Activated naive CD8-positive, alpha-beta T cell treated with anti-CD3 and anti-CD28 coated beads, Interleukin-2, amount 10 ng/mL, durations not matched to agents 7 days and 5 days (primary cell): Measurements from ENCODE around the gene ABCA4. TPM values are rescaled to one million over a fixed set of nuclear protein-coding genes. Genes with fewer than 3 reads are reported as not detected.

Source experiments
- ATAC-seq: fragments of 150-1000 bp; cut with Tn5 transposase; one replicate; pipeline ENCODE4 v1.10.0; 2021; ENCODE audit warnings: low read depth, moderate library complexity
- POLR2A ChIA-PET: fragments of 350-600 bp; sonication (Branson Sonifier 250); formaldehyde crosslinking; loops from one replicate; lab custom pipeline; 2021; ENCODE audit warnings: antibody characterized with exemption; lab: Charles Lee
- DNase-seq: peaks from one replicate; pipeline ENCODE4 v3.0.0; 2021
- H3K27ac Mint-ChIP-seq: one replicate; pipeline ENCODE4 v1.8.0; 2022; ENCODE audit warnings: mild to moderate bottlenecking, mixed read lengths
- H3K27me3 Mint-ChIP-seq: one replicate; pipeline ENCODE4 v1.8.0; 2022; ENCODE audit warnings: mild to moderate bottlenecking, moderate library complexity, mixed read lengths
- H3K36me3 Mint-ChIP-seq: one replicate; pipeline ENCODE4 v1.8.0; 2021; ENCODE audit warnings: mild to moderate bottlenecking, mixed read lengths
- H3K4me1 Mint-ChIP-seq: one replicate; pipeline ENCODE4 v1.8.0; 2021; ENCODE audit warnings: mixed read lengths
- H3K4me3 Mint-ChIP-seq: one replicate; pipeline ENCODE4 v1.8.0; 2022; ENCODE audit warnings: mild to moderate bottlenecking, moderate library complexity, mixed read lengths
- H3K9me3 Mint-ChIP-seq: one replicate; pipeline ENCODE4 v1.8.0; 2021; ENCODE audit warnings: mixed read lengths
- total RNA-seq, 2 experiments: library from RNA; stranded (reverse); gene quantifications; one replicate each; pipeline ENCODE4 v1.2.3, GENCODE V29; 2021

The ABCA4 gene
- total RNA-seq, 2 experiments from 2014 or later = not detected

GRCh38 chr1:94043738-94044289, 77.1 kb downstream of the ABCA4 start:
- Mint-ChIP-seq H3K27me3 (peaks cover 9% of the 10 kb centered on the region), H3K4me1 (peaks cover 4% of the 10 kb centered on the region), H3K4me3 (no peak overlapping the region), H3K9me3 (no peaks in the 10 kb centered on the region), H3K27ac (no peak overlapping the region), H3K36me3 (no peaks in the 10 kb centered on the region)
- DNase-seq (no peak), ATAC-seq (no peak)
- POLR2A ChIA-PET = no interaction called here

GRCh38 chr1:94042388-94042787, 78.6 kb downstream of the ABCA4 start:
- H3K4me1 Mint-ChIP-seq = peaks cover 4% of the 10 kb centered on the region
- H3K9me3 Mint-ChIP-seq = no peaks in the 10 kb centered on the region
- no peak for DNase-seq
- H3K36me3 Mint-ChIP-seq = no peaks in the 10 kb centered on the region
- ATAC-seq = no peak
- H3K27ac Mint-ChIP-seq = no peak overlapping the region
- H3K4me3 Mint-ChIP-seq = no peak overlapping the region
- POLR2A ChIA-PET = no interaction called here
- peaks cover 18% of the 10 kb centered on the region for H3K27me3 Mint-ChIP-seq

GRCh38 chr1:94039871-94040569, 80.9 kb downstream of the ABCA4 start:
- Mint-ChIP-seq H3K9me3 (no peaks in the 10 kb centered on the region), H3K4me3 (no peak overlapping the region), H3K27me3 (peaks cover 32% of the 10 kb centered on the region), H3K27ac (no peak overlapping the region), H3K4me1 (no peaks in the 10 kb centered on the region), H3K36me3 (no peaks in the 10 kb centered on the region)
- DNase-seq (no peak), ATAC-seq (no peak)
- POLR2A ChIA-PET = no interaction called here

GRCh38 chr1:94039514-94039870, 81.5 kb downstream of the ABCA4 start:
- no peak overlapping the region for H3K4me3 Mint-ChIP-seq
- H3K27me3 Mint-ChIP-seq = peaks cover 32% of the 10 kb centered on the region
- H3K4me1 Mint-ChIP-seq = no peaks in the 10 kb centered on the region
- H3K27ac Mint-ChIP-seq = no peak overlapping the region
- H3K9me3 Mint-ChIP-seq = no peaks in the 10 kb centered on the region
- no peaks in the 10 kb centered on the region for H3K36me3 Mint-ChIP-seq
- POLR2A ChIA-PET = no interaction called here
- ATAC-seq (no peak), DNase-seq (peak; percentile 64)

- Mint-ChIP-seq H3K27ac (no peak overlapping the region), H3K9me3 (no peaks in the 10 kb centered on the region), H3K4me1 (no peaks in the 10 kb centered on the region), H3K4me3 (no peak overlapping the region), H3K36me3 (no peaks in the 10 kb centered on the region), H3K27me3 (peaks cover 36% of the 10 kb centered on the region)
- POLR2A ChIA-PET = no interaction called here
- DNase-seq (no peak), ATAC-seq (no peak)
Measured at GRCh38 chr1:94038511-94038910, 82.4 kb downstream of the ABCA4 start.

GRCh38 chr1:94037392-94038229, 83.3 kb downstream of the ABCA4 start:
- H3K9me3 Mint-ChIP-seq = no peaks in the 10 kb centered on the region
- POLR2A ChIA-PET = interaction anchor here (0.6 kb wide), 1 partner anchor 758 kb away, joined by 4 read pairs; no protein-coding TSS in a partner anchor
- DNase-seq (no peak), ATAC-seq (no peak)
- no peak overlapping the region for H3K4me3 Mint-ChIP-seq
- H3K36me3 Mint-ChIP-seq = no peaks in the 10 kb centered on the region
- no peaks in the 10 kb centered on the region for H3K4me1 Mint-ChIP-seq
- H3K27me3 Mint-ChIP-seq = peaks cover 36% of the 10 kb centered on the region
- H3K27ac Mint-ChIP-seq = no peak overlapping the region

GRCh38 chr1:94036730-94037129, 84.2 kb downstream of the ABCA4 start:
- Mint-ChIP-seq H3K4me1 (no peaks in the 10 kb centered on the region), H3K27ac (no peak overlapping the region), H3K27me3 (peaks cover 34% of the 10 kb centered on the region), H3K4me3 (no peak overlapping the region), H3K36me3 (no peaks in the 10 kb centered on the region), H3K9me3 (no peaks in the 10 kb centered on the region)
- ATAC-seq (no peak), DNase-seq (no peak)
- POLR2A ChIA-PET = interaction anchor here (0.6 kb wide), 1 partner anchor 758 kb away, joined by 4 read pairs; no protein-coding TSS in a partner anchor

- DNase-seq (no peak), ATAC-seq (no peak)
- Mint-ChIP-seq H3K4me3 (no peak overlapping the region), H3K4me1 (no peaks in the 10 kb centered on the region), H3K36me3 (no peaks in the 10 kb centered on the region), H3K27ac (no peak overlapping the region), H3K27me3 (peaks cover 29% of the 10 kb centered on the region), H3K9me3 (no peaks in the 10 kb centered on the region)
- POLR2A ChIA-PET = no interaction called here
Measured at GRCh38 chr1:94033849-94034248, 87.1 kb downstream of the ABCA4 start.

GRCh38 chr1:94032637-94033036, 88.3 kb downstream of the ABCA4 start:
- H3K36me3 Mint-ChIP-seq = no peaks in the 10 kb centered on the region
- DNase-seq (no peak), ATAC-seq (no peak)
- H3K9me3 Mint-ChIP-seq = no peaks in the 10 kb centered on the region
- H3K4me3 Mint-ChIP-seq = no peak overlapping the region
- no peak overlapping the region for H3K27ac Mint-ChIP-seq
- POLR2A ChIA-PET = no interaction called here
- peaks cover 20% of the 10 kb centered on the region for H3K27me3 Mint-ChIP-seq
- no peaks in the 10 kb centered on the region for H3K4me1 Mint-ChIP-seq

GRCh38 chr1:94031591-94031990, 89.4 kb downstream of the ABCA4 start:
- Mint-ChIP-seq H3K36me3 (no peaks in the 10 kb centered on the region), H3K9me3 (no peaks in the 10 kb centered on the region), H3K4me3 (no peak overlapping the region), H3K4me1 (no peaks in the 10 kb centered on the region), H3K27me3 (peaks cover 10% of the 10 kb centered on the region), H3K27ac (no peak overlapping the region)
- ATAC-seq = no peak
- POLR2A ChIA-PET = no interaction called here
- DNase-seq = no peak

- DNase-seq = no peak
- POLR2A ChIA-PET = no interaction called here
- H3K4me3 Mint-ChIP-seq = no peak overlapping the region
- H3K9me3 Mint-ChIP-seq = no peaks in the 10 kb centered on the region
- no peaks in the 10 kb centered on the region for H3K4me1 Mint-ChIP-seq
- no peak for ATAC-seq
- peaks cover 8% of the 10 kb centered on the region for H3K27me3 Mint-ChIP-seq
- no peaks in the 10 kb centered on the region for H3K36me3 Mint-ChIP-seq
- H3K27ac Mint-ChIP-seq = no peak overlapping the region
Measured at GRCh38 chr1:94031154-94031553, 89.8 kb downstream of the ABCA4 start.

GRCh38 chr1:94029130-94029993, 91.6 kb downstream of the ABCA4 start:
- Mint-ChIP-seq H3K4me3 (no peak overlapping the region), H3K9me3 (no peaks in the 10 kb centered on the region), H3K36me3 (no peaks in the 10 kb centered on the region), H3K27me3 (peaks cover 4% of the 10 kb centered on the region), H3K4me1 (no peaks in the 10 kb centered on the region), H3K27ac (no peak overlapping the region)
- no peak for DNase-seq
- ATAC-seq = no peak
- POLR2A ChIA-PET = no interaction called here
